ENCODE measurements around the gene ZNF775. TPM values are rescaled to one million over a fixed set of nuclear protein-coding genes. Genes with fewer than 3 reads are reported as not detected.

ZNF775 gene
- total and polyA plus RNA-seq, 2 of the 13 experiments (the other 11 are each of a cell fraction or from before 2014, with no cell fraction given), result 3.1 to 3.2 TPM

DNA sequence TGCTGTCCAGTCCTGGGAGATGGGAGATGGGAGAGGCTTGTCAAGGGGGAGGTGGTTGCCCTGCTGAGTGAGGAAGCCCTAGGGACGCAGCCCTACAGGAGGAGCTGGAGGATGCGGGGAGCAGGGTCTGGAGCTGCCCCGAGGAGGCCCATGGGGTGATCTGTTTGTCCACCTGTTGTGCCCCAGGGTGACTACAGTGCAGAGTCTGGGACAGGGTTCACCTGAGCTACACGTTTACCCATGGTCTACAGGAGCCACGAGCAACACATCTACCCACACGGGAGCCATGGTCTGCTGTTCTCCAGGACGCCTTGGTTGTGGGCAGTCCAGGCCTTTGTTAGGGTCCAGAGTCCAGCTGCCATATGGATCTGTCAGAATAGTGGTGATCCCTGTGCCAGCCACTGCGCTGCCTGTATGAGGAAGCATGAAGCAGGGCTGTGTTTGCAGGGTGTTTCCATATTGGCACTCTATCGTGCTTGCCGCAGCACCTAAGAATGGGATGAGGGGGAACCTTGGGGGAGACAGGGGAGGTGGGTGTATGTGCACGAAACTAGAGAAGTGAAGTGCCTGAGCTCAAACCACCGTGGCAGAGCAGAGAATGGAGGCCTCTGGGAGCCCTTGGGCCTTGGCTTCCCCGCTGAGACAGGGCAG, 23.7 kb downstream of the ZNF775 start (continued):
- peak; percentile 58; the same call in 1 of the 2 replicates for TF ChIP-seq HOXA3 (CRISPR knock-in tag; IDR thresholded peaks at IDR 0.05)
- TF ChIP-seq, protein P1, sequence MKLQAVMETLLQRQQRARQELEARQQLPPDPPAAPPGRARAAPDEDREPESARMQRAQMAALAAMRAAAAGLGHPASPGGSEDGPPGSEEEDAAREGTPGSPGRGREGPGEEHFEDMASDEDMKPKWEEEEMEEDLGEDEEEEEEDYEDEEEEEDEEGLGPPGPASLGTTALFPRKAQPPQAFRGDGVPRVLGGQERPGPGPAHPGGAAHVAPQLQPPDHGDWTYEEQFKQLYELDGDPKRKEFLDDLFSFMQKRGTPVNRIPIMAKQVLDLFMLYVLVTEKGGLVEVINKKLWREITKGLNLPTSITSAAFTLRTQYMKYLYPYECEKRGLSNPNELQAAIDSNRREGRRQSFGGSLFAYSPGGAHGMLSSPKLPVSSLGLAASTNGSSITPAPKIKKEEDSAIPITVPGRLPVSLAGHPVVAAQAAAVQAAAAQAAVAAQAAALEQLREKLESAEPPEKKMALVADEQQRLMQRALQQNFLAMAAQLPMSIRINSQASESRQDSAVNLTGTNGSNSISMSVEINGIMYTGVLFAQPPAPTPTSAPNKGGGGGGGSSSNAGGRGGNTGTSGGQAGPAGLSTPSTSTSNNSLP (IDR thresholded peaks at IDR 0.05; ENCODE audit: low read depth, low read length), result no peak
- TF ChIP-seq, protein P2, sequence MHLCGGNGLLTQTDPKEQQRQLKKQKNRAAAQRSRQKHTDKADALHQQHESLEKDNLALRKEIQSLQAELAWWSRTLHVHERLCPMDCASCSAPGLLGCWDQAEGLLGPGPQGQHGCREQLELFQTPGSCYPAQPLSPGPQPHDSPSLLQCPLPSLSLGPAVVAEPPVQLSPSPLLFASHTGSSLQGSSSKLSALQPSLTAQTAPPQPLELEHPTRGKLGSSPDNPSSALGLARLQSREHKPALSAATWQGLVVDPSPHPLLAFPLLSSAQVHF (CRISPR knock-in tag; IDR thresholded peaks at IDR 0.05), result no peak
- TF ChIP-seq, protein P3, sequence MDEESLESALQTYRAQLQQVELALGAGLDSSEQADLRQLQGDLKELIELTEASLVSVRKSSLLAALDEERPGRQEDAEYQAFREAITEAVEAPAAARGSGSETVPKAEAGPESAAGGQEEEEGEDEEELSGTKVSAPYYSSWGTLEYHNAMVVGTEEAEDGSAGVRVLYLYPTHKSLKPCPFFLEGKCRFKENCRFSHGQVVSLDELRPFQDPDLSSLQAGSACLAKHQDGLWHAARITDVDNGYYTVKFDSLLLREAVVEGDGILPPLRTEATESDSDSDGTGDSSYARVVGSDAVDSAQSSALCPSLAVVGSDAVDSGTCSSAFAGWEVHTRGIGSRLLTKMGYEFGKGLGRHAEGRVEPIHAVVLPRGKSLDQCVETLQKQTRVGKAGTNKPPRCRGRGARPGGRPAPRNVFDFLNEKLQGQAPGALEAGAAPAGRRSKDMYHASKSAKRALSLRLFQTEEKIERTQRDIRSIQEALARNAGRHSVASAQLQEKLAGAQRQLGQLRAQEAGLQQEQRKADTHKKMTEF (CRISPR knock-in tag; IDR thresholded peaks at IDR 0.05), result 0 out of 2 replicates have a peak, but pooled peaks have one; percentile 19
- no peak for TF ChIP-seq SRF (IDR thresholded peaks at IDR 0.05; ENCODE audit: low read depth, low read length)
- no peak for TF ChIP-seq ZNF839 (CRISPR knock-in tag; IDR thresholded peaks at IDR 0.05; ENCODE audit: borderline replicate concordance)
- 0 out of 2 replicates have a peak, but pooled peaks have one; percentile 11 for TF ChIP-seq RARA (CRISPR knock-in tag; IDR thresholded peaks at IDR 0.05)
- peak; percentile 46 for TF ChIP-seq IKZF4 (CRISPR knock-in tag; IDR thresholded peaks at IDR 0.05; ENCODE audit: borderline replicate concordance, low read depth, not compliant biosample characterization)
- TF ChIP-seq KDM2A (CRISPR knock-in tag; IDR thresholded peaks at IDR 0.05; ENCODE audit: borderline replicate concordance, low read depth), result peak; percentile 17; the same call in 1 of the 2 replicates
- no peak for TF ChIP-seq NFKBIZ (CRISPR knock-in tag; IDR thresholded peaks at IDR 0.05)
- TF ChIP-seq NRL (CRISPR knock-in tag; IDR thresholded peaks at IDR 0.05; ENCODE audit: borderline replicate concordance), result 0 out of 2 replicates have a peak, but pooled peaks have one; percentile 30
- no peak for TF ChIP-seq MTA1 (CRISPR knock-in tag; IDR thresholded peaks at IDR 0.05; ENCODE audit: borderline replicate concordance)
- TF ChIP-seq, protein P4, sequence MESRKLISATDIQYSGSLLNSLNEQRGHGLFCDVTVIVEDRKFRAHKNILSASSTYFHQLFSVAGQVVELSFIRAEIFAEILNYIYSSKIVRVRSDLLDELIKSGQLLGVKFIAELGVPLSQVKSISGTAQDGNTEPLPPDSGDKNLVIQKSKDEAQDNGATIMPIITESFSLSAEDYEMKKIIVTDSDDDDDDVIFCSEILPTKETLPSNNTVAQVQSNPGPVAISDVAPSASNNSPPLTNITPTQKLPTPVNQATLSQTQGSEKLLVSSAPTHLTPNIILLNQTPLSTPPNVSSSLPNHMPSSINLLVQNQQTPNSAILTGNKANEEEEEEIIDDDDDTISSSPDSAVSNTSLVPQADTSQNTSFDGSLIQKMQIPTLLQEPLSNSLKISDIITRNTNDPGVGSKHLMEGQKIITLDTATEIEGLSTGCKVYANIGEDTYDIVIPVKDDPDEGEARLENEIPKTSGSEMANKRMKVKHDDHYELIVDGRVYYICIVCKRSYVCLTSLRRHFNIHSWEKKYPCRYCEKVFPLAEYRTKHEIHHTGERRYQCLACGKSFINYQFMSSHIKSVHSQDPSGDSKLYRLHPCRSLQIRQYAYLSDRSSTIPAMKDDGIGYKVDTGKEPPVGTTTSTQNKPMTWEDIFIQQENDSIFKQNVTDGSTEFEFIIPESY (CRISPR knock-in tag; IDR thresholded peaks at IDR 0.05), result no peak
- 0 out of 2 replicates have a peak, but pooled peaks have one; percentile 12 for TF ChIP-seq PHF21A (CRISPR knock-in tag; IDR thresholded peaks at IDR 0.05)
- 0 out of 2 replicates have a peak, but pooled peaks have one; percentile 60 for TF ChIP-seq ZNF44 (CRISPR knock-in tag; IDR thresholded peaks at IDR 0.05)
- TF ChIP-seq, protein P5, sequence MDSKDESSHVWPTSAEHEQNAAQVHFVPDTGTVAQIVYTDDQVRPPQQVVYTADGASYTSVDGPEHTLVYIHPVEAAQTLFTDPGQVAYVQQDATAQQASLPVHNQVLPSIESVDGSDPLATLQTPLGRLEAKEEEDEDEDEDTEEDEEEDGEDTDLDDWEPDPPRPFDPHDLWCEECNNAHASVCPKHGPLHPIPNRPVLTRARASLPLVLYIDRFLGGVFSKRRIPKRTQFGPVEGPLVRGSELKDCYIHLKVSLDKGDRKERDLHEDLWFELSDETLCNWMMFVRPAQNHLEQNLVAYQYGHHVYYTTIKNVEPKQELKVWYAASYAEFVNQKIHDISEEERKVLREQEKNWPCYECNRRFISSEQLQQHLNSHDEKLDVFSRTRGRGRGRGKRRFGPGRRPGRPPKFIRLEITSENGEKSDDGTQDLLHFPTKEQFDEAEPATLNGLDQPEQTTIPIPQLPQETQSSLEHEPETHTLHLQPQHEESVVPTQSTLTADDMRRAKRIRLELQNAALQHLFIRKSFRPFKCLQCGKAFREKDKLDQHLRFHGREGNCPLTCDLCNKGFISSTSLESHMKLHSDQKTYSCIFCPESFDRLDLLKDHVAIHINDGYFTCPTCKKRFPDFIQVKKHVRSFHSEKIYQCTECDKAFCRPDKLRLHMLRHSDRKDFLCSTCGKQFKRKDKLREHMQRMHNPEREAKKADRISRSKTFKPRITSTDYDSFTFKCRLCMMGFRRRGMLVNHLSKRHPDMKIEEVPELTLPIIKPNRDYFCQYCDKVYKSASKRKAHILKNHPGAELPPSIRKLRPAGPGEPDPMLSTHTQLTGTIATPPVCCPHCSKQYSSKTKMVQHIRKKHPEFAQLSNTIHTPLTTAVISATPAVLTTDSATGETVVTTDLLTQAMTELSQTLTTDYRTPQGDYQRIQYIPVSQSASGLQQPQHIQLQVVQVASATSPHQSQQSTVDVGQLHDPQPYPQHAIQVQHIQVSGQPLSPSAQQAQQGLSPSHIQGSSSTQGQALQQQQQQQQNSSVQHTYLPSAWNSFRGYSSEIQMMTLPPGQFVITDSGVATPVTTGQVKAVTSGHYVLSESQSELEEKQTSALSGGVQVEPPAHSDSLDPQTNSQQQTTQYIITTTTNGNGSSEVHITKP (CRISPR knock-in tag; IDR thresholded peaks at IDR 0.05; ENCODE audit: low read depth), result no peak
- TF ChIP-seq XRCC5 (optimal IDR thresholded peaks at IDR 0.05; ENCODE audit: low read length), result peak; percentile 63
- no peak for TF ChIP-seq NR2F2 (IDR thresholded peaks at IDR 0.05; ENCODE audit: borderline replicate concordance, low read depth)
- TF ChIP-seq ZFX (CRISPR knock-in tag; IDR thresholded peaks at IDR 0.05; ENCODE audit: low read depth), result peak; percentile 47; the same call in 1 of the 2 replicates
